Measurements from ENCODE around the gene CADPS2. TPM values are rescaled to one million over a fixed set of nuclear protein-coding genes. Genes with fewer than 3 reads are reported as not detected.

The CADPS2 gene
- total RNA-seq, 4 donors from 2014 or later: 2.1 to 3.7 (median 2.8) TPM

DNA sequence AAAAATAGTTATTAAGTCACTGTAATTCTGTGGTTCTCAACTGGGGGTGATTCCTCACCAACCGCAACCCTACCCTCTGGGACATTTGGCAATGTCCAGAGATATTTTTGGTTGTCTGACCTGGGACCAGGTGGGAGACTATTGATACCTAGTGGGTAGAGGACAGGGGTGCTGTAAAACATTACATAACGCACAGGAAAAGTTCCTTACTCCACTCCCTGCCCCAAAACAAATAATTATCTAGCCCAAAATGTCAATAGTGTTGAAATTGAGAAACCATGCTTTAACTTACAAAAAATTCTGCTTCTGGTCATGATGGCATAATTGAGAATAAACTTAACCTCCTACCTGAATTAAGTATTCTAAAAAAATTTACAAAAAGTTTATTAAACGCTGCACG lies 404.0 kb downstream of the CADPS2 start:
- ATAC-seq (no peak), DNase-seq (no peak)
- intact Hi-C loops (cut with DNase I; ENCODE audit: low total_unique reads): no loop called here
- no peaks in the 10 kb centered on the region for H3K27me3 ChIP-seq
- no peaks in the 10 kb centered on the region for H3K9me3 ChIP-seq
- no peaks in the 10 kb centered on the region for H3K36me3 ChIP-seq
- in situ Hi-C loops (cut with MboI; ENCODE audit: low sequenced_read_pairs in 4 of 4): no loop called here
- no peak overlapping the region for H3K4me3 ChIP-seq
- no peak overlapping the region for H3K27ac ChIP-seq
- H3K4me1 ChIP-seq: no peaks in the 10 kb centered on the region
- TF ChIP-seq, protein P1, sequence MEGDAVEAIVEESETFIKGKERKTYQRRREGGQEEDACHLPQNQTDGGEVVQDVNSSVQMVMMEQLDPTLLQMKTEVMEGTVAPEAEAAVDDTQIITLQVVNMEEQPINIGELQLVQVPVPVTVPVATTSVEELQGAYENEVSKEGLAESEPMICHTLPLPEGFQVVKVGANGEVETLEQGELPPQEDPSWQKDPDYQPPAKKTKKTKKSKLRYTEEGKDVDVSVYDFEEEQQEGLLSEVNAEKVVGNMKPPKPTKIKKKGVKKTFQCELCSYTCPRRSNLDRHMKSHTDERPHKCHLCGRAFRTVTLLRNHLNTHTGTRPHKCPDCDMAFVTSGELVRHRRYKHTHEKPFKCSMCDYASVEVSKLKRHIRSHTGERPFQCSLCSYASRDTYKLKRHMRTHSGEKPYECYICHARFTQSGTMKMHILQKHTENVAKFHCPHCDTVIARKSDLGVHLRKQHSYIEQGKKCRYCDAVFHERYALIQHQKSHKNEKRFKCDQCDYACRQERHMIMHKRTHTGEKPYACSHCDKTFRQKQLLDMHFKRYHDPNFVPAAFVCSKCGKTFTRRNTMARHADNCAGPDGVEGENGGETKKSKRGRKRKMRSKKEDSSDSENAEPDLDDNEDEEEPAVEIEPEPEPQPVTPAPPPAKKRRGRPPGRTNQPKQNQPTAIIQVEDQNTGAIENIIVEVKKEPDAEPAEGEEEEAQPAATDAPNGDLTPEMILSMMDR (IDR thresholded peaks at IDR 0.05 in 4 of 5, conservative IDR thresholded peaks at IDR 0.05 in 1 of 5): no peak
- TF ChIP-seq POLR2A (IDR thresholded peaks at IDR 0.05): no peak

DNA sequence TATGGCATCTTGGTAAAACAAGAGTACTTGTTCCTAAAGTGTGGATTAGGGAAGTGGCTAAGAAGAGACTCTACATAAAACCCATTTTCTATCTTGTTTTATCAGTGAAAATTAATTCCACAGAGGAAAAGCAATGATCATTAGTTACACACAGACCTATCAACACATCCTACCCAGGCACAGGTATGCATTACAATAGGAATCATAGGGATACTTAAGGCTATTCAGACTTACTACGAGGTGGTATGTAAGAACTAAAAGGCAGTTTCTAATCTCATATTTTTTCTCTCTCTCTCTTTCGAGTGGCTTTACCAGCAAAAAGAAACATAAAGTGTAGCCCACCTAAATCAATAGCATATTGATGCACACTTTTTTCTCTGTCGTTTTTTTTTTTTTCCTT lies 415.4 kb downstream of the CADPS2 start:
- Histone ChIP-seq H3K27ac (no peak overlapping the region), H3K4me1 (no peaks in the 10 kb centered on the region), H3K9me3 (no peaks in the 10 kb centered on the region), H3K36me3 (no peaks in the 10 kb centered on the region), H3K4me3 (no peak overlapping the region), H3K27me3 (no peaks in the 10 kb centered on the region)
- in situ Hi-C loops (cut with MboI; ENCODE audit: low sequenced_read_pairs in 4 of 4) (no loop called here), intact Hi-C loops (cut with DNase I; ENCODE audit: low total_unique reads) (no loop called here)
- no peak for DNase-seq
- TF ChIP-seq POLR2A (IDR thresholded peaks at IDR 0.05): no peak
- TF ChIP-seq, protein P1 (IDR thresholded peaks at IDR 0.05 in 4 of 5, conservative IDR thresholded peaks at IDR 0.05 in 1 of 5): no peak
- no peak for ATAC-seq

DNA sequence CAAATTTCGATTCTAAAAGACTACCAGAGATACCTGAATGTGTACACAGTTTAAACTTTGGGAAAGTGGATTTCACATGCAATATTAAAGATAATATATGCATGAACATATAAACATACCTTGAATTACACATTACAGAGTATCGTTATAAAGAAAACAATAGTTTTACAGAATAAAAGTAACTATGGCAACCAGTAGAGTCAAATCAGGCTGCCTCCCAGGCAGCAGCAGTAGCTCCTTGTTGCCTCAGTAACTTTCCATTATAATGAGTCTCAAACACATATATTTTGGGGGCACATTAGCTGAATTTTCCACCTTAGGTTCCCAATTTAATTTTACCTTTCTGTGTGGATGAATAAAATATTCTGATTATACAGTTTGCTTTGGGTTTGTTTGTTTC lies 417.3 kb downstream of the CADPS2 start:
- H3K9me3 ChIP-seq: no peaks in the 10 kb centered on the region
- intact Hi-C loops (cut with DNase I; ENCODE audit: low total_unique reads) (no loop called here), in situ Hi-C loops (cut with MboI; ENCODE audit: low sequenced_read_pairs in 4 of 4) (no loop called here)
- TF ChIP-seq, protein P1 (IDR thresholded peaks at IDR 0.05 in 4 of 5, conservative IDR thresholded peaks at IDR 0.05 in 1 of 5): no peak
- TF ChIP-seq POLR2A (IDR thresholded peaks at IDR 0.05): no peak
- no peak for ATAC-seq
- H3K4me1 ChIP-seq: no peaks in the 10 kb centered on the region
- H3K36me3 ChIP-seq: no peaks in the 10 kb centered on the region
- H3K27me3 ChIP-seq: no peaks in the 10 kb centered on the region
- no peak overlapping the region for H3K27ac ChIP-seq
- H3K4me3 ChIP-seq: no peak overlapping the region
- DNase-seq: no peak

DNA sequence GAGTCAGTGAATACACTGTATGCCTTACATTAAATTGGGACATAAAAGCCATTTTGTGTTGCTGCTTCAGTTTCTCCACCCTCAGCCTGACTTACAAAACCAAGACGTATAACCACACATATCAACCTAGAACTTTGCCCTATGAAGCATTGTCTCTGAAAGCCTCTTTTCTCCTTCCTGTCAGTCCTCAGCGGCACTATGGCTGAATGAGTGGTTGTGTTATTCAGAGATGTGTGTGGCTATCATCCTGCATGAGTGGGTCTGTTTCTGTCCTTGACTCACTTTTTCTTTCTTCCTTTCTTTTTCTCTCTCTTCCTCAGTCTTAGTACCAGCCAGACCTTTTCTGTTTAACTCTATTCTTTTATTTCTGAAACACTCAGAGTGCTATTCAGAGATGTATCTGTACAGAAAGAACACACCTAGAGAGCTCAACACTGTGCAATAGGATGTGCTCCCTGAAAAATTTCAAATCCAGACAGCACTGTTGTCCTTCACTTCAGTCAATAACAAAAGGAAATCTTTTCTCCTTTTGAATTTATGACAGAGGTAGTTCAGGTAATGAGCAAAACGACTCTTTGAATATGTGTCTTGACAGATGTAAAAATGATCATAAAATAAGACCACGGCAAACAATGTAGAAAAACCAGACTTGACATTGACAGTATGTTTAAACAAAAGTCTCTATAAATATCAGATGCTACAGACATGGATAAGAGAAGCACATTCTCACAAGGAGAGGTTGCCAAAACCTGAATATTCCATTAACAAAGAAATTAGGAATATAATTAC lies 418.4 kb downstream of the CADPS2 start:
- ATAC-seq: no peak
- Histone ChIP-seq H3K4me3 (no peak overlapping the region), H3K36me3 (no peaks in the 10 kb centered on the region), H3K27ac (no peak overlapping the region), H3K27me3 (no peaks in the 10 kb centered on the region), H3K4me1 (no peaks in the 10 kb centered on the region), H3K9me3 (no peaks in the 10 kb centered on the region)
- intact Hi-C loops (cut with DNase I; ENCODE audit: low total_unique reads) (no loop called here), in situ Hi-C loops (cut with MboI; ENCODE audit: low sequenced_read_pairs in 4 of 4) (no loop called here)
- DNase-seq: no peak
- TF ChIP-seq, protein P1 (IDR thresholded peaks at IDR 0.05 in 4 of 5, conservative IDR thresholded peaks at IDR 0.05 in 1 of 5): no peak

DNA sequence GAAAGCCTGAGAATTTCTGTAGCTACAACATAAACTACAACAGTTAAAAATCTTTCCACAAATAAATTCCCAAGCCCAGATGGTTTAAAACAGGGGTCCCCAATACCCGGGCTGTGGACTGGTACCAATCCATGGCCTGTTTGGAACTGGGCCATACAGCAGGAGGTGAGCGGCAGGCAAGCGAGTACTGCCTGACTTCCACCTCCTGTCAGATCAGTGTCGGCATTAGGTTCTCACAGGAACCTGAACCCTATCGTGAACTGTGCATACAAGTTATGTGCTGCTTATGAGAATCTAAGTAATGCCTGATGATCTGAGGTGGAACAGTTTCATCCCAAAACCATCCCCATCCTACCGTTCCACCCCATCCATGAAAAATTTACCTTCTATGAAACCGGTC lies 421.0 kb downstream of the CADPS2 start:
- Histone ChIP-seq H3K27me3 (no peaks in the 10 kb centered on the region), H3K4me3 (no peak overlapping the region), H3K4me1 (no peaks in the 10 kb centered on the region), H3K27ac (no peak overlapping the region), H3K36me3 (no peaks in the 10 kb centered on the region), H3K9me3 (no peaks in the 10 kb centered on the region)
- intact Hi-C loops (cut with DNase I; ENCODE audit: low total_unique reads) (no loop called here), in situ Hi-C loops (cut with MboI; ENCODE audit: low sequenced_read_pairs in 4 of 4) (no loop called here)
- DNase-seq: no peak
- ATAC-seq: no peak
- TF ChIP-seq, protein P1 (IDR thresholded peaks at IDR 0.05 in 4 of 5, conservative IDR thresholded peaks at IDR 0.05 in 1 of 5): no peak
- TF ChIP-seq POLR2A (IDR thresholded peaks at IDR 0.05): no peak
